CD4-positive, alpha-beta T cell treated with Interleukin-12 subunit alpha and Interleukin-12 subunit beta, for 1 hour (primary cell): ENCODE results near the gene TCL1A.

Source experiments
- DNase-seq: peaks from one replicate; pipeline ENCODE4 v3.0.0-alpha.2; 2020

The TCL1A gene

DNA sequence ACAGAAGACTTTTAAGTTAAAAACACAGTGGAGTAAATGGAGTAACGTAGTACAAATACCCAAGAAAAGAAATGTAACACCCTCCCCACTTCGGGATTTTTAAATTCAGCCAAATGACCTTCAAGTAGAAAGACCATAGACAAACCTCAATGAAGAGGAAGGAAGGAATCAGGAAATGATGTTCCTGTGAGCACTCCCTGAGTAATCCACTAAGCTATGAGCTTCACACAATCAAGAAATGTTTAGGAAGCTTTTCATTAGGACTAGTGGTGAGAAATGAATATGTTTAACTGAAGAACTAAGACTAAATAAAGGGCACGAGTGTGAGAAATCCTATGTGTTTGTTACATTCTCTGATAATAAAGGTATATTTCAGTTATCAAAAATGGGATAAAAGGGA is 10.1 kb downstream of the TCL1A start:
- DNase-seq, result no peak

DNA sequence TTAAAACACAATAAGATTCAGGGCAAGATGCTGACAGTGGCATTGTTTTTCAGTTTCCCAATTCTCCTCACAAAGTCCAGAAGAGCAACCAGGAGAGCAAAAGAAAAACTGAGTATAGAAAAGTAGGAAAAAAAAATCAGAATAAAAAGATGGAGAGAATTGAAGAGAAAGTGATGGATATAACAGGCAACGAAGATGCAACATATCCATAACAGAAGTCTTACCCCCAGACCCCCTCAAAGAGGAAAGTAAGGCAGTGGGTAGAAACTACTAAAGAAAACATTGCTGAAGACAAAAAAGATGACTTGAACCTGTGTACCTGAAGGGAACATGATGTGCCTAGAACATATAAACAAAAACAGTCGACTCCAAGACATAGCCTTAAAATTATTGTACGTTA is 10.6 kb downstream of the TCL1A start:
- no peak for DNase-seq

DNA sequence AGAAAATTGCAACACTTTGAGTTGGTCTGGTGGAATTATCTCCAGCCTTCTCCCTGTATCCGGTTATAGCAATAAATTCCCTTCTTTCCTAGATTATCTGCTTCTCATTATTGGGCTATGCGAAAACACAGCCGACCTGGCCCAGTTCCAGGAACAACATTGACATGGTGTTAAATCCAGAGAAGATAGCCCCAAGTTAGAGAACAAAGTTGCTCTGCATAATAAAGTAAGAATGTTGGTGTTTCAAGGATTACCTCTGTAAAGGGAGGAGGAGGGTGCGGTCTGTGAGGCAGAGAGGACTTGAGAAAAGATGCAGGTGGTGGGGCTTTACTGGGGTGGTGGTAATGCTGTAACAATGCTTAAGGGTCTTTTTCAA is 12.1 kb downstream of the TCL1A start:
- no peak for DNase-seq

DNA sequence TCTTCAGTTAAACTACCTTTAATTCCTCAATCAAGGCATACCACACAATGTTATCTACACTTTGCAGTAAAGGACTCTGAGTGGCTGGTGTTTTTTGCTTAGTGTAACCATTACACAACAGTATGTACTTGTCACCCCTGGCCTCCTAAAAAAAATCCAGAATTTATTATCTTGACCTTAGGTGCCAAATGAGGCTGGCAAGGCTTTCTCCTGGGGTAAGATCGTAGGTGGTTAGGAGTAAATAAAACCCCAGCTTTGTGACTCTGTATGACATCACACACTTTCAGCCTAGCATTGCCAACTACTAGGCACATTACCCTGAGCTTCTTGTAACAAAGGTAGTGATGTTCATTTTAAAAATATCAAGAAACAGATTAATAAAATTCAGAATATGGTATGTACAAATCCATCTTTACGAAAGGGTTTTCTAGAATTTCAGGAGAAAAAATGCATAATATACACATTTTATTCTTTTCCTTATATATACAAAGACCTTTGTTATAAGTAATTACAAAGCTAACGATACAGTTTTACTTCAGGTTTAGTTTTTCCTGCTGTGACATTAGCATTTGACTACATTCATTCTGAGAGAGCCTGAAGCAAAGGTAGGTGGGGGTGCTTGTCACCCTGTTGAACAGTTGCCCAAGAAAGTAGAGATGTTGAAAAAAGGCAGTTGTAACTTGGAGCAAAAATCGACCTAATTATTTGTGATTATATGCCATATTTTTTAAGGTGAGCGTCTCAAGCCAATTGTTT is 13.5 kb downstream of the TCL1A start:
- DNase-seq, result no peak

DNA sequence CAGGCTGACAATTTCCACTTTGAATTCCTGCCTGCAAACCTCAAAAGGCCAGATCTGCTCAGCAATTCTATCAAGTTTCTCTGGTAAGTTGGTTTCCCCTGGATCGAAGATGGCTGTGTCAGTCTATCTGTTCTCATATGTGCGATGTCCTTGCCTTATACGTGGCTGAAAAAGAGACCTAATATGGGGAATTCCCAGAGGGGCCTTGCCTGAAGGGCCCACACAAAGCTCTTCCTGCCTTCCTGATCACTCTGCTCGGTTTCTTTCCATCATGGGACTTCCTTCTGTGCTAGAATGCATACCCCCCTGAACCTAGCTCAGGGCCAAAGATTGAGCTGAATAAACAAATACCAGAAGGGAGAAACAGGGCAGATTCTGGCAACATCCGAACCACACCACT is 14.5 kb downstream of the TCL1A start:
- no peak for DNase-seq

DNA sequence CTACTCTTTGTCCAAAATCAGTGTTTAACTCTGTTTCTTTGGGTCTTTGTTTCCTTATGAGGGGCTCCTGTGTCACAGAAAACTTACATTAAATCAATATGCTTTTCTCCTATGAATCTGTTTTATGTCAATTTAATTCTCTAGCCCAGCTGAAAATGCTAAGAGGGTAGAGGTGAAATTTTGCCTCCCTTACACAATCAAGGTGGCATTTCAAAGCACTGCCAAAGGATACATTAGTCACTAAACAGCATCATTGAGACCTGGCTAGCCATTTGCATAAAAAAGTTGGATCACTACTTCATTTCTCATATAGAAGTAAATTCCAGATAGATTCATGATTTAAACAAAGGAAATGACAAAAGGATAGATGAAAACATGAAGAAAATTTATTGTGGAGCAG is 15.6 kb downstream of the TCL1A start:
- DNase-seq, result no peak

DNA sequence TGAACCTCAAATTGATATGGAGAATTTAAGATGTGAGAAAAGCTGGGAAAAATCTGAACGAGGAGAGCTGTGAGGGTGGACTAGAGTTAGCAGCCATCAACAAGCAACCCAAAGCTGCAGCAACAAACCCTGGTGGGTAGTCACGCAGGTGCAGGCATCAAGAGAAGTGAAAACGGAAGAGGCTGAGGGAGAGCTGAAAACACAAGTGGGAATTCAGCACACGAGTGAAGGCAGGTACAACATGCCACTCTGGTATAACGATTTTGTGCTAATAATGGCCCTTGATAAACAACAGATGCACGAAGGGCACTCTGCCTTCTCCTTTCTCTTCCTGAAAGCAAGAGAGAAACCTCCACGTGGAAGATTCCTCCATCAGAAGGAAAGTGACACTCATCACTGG is 16.2 kb downstream of the TCL1A start:
- DNase-seq, result no peak

DNA sequence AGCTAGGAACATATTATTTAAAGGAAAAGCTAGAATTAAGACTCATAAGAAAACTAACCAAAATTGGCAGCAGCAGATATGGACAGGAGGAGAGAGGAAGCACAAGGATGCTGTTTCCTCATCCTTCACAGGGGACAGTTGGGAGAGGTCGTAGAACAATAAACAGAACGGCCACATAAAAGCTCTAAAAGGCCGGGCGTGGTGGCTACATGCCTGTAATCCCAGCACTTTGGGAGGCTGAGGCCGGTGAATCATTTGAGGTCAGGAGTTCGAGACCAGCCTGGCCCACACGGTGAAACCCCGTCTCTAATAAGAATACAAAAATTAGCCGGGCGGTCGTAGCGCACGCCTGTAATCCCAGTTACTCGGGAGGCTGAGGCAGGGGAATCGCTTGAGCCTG is 17.2 kb downstream of the TCL1A start:
- DNase-seq, result no peak

DNA sequence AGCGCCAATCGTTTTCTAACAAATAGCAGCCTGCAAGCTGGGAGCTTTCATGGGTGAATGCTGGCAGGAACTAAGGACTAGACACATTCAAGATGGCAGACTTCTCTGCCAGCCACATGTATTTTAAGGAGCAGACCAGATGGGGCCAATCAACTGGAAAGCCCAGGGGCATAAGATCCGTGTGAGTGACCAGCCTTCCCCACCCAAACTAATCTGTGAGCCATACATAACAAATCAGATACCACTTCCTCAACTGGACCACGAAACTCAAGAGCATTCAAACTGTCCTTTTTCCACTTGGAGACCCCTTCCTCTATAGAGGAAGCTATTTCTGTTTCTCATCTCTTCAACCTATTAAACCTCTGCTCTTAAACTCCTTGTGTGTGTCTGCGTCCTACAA is 18.0 kb downstream of the TCL1A start:
- no peak for DNase-seq

DNA sequence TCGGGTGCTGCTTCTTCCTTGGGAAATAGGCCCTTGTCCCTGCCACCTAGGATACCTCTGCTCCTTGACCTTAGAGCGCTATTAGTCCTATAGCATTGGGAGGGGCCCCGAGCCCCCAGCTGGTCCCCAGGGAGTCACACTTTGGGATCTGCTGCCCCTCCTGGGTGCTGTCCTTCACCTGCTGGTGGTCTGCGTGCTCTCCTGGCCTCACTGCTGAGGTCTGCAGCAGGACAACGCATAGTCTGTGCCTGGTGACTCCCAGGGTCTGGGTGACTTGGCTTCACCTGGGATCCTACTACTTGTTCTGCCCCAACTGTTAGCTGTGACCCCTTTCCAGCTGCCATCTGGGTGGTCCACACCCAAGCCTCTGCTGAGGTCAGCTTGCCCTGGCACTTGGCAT is 18.9 kb downstream of the TCL1A start:
- no peak for DNase-seq

DNA sequence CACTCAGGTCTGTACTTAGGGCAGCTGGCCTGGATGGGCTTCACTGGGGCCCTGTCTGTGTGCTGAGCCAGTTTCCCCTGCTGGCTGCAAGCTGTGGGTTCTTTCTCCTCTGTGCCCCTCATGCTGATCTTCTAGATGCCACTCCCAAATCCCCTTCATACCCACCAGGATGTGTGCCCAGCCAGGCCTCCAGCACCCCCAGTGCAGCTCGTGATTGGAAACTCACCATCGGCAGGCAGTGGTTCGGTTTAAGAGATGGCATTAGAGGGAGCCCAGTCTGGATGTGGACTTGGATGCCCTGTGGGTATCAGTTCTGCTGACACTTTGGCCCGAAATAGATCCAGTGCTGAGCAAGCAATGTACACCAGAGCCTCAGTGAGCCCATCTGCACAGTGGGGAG is 21.8 kb downstream of the TCL1A start:
- DNase-seq, result no peak

DNA sequence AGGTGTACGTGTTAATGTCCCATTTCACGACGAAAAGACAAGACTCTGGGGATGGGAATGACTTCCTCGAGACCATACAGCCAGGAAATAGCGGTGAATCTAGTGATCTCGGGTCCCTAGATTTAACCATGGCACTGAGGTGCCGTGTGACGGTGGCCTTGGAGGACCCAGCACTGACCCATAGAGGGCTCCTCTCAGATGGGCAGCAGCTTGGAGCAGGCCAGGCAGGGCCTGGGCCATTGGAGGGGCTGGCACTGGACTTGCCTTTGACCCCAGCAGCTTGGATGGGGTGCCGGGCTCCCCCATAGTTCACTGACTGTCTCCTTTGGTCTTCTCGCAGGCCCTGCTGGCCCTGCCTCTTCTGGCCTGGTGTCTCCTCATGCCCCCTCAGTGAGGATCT is 22.3 kb downstream of the TCL1A start:
- DNase-seq, result no peak

DNA sequence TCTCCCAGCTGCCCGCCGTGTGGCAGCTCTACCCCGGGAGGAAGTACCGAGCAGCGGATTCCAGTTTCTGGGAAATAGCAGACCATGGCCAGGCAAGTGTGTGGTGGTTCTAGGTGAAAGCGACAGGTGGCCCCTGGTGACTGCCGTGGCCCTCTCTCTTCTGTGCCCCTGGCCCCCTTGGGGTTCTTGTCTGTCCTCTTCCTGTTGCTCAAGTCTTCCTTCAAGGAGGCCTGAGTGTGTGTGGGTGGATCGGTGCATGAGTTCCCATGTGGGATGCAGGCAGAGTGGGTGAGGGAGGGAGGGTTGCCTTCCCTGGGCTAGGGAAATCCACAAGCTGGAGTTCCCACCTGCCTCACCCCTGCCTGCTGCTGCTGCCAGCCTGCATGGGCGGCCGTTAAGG is 23.1 kb downstream of the TCL1A start:
- DNase-seq, result no peak

DNA sequence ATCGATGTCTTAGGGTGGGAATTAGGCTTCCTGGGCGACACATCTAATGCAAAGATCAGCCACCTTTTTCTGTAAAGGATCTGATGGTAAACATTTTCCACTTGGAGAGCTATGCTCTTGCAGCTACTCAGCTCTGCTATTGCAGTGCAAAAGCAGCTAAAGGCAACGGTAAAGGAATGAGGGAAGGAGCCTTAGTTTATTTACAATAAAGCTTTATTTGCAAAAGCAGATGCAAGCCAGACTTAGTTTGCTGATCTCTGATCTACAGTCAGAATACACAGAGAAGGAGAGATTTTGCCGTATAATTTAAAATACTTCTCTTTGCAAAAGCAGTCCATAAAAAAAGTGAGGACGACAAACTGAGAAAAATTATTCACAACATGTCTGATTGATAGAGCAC is 24.5 kb downstream of the TCL1A start:
- DNase-seq, result no peak

DNA sequence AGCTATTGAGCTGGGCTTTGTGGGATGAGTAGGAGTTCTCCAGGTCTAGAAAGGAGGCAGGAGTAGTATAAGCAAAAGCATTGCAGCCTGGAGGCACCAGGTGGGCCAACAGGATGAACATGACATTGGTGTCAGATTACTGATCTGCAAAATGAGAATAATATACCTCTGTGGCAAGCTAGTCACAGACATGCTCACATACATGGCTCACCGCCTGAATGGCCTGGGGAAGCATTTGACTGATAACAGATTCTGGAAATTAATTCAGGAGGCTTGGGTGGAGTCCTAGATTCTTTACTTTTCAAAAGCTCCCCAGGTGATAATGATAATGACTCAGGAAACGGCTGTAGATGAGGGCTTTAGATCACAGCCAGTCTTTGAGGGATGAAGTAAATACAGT is 27.0 kb downstream of the TCL1A start:
- DNase-seq, result no peak

DNA sequence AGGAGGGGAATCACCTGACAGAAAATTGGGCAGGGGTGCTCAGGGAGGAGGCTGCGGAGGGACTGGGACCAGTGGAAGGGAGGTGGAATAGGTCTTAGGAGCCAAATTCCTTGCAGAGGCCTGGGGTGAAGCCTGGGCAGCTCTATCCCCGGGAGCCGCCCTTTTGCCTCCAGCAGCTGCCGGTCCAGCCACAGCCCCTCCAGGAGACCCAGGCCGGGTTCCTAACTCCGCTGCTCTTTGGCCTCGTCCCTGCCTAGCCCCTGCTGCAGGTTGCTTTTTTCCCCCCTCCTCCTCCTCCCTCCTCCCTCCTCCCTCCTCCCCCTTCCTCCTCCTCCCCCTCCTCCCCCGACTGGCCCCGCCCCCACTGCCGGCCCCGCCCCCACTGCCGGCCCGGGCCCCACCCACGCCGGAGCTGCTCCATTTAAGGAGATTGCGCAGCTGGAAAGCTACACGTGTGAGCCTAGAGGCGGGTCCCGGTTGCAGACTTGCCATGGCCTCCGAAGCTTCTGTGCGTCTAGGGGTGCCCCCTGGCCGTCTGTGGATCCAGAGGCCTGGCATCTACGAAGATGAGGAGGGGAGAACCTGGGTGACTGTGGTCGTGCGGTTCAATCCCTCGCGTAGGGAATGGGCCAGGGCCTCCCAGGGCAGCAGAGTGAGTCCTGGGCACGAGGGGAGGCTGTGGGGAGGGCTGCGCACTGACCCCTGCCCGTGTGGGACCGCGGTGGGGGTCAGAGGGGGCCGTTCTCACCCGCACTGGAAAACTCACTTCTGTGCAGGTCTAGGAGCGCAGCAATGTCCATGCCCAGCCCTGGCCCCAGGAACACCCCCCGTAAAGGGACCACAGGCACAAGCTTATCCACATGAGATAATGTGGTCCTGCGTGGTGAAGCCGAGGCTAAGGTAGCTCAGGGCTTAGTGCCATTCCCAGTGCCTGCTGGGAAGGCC is 27.7 kb downstream of the TCL1A start, which contains the start of gene TCL1B:
Gene TCL1B, plus strand, starts transcription at position 449 of the 945 bp plus-strand sequence. Its CDS starts 42 bp downstream, at position 491.
- DNase-seq, result no peak

DNA sequence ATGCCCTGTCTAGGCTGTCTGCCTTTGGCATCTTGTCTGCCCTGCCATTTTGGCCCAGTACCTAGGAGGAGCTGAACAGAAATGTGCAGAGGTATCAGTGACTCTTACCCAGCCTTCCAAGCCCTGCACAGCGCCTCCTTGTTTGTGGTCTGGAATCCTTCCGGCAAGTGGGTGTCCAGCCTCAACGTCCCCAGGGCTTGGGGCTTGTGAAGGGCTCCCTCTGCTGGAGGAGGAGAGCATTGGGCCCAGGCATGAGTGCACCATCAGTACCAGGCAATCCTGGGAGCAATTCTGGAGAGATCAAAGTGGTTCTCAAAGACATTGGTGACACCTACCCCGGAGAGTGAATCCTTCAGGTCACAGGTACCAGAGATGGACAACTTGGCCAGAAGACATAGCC is 30.1 kb downstream of the TCL1A start:
- DNase-seq, result peak; percentile 23

DNA sequence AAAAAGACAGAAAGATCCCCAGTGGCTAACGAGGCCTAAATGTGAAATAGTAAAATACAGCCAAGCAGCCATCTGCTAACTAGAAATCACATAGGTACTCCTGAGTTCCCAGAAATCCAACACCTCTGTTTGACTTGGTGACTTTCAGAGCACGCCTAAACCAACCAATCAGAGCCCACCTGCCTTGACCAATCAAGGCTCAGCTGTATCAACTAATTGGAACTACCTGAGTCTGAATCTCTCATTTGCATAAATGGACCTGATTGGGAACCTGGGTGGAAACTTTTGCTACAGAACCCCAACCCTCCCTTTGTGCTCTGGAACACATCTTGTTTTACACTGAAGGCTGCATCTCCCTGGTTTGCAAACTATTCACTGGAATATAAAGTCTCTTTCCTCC is 32.8 kb downstream of the TCL1A start:
- no peak for DNase-seq

DNA sequence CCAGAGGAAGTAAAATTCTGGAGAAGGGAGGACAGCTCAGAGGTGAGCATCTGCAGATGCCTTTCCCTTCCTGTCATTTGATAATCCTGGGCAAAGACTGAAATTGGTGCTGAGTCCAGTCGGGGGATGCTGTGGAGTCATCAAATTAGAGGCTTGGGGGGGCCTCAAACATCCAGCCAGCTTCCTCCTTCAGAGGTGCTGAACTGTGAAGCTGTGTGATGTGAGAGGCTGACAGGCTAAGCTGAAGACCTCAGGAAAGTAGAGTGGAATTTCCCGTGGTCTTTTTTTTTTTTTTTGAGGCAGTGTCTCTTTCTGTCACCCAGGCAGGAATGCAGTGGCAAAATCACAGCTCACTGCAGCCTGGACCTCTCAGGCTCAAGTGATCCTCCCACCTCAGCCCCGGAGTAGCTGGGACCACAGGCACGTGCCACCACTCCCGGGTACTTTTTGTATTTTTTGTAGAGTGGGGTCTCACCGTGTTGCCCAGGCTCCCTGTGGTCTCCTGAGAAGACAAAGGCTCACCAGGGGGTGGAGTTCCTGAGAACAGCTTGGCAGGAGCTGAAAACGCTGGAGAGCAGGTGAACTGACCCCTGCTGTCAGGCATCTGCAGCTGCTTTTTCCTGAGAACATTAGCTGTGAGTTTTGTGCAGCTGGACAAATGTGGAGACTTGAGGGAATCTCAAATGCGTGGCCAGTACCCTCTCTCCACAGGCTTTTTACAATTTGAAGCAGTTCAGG is 33.8 kb downstream of the TCL1A start:
- no peak for DNase-seq

DNA sequence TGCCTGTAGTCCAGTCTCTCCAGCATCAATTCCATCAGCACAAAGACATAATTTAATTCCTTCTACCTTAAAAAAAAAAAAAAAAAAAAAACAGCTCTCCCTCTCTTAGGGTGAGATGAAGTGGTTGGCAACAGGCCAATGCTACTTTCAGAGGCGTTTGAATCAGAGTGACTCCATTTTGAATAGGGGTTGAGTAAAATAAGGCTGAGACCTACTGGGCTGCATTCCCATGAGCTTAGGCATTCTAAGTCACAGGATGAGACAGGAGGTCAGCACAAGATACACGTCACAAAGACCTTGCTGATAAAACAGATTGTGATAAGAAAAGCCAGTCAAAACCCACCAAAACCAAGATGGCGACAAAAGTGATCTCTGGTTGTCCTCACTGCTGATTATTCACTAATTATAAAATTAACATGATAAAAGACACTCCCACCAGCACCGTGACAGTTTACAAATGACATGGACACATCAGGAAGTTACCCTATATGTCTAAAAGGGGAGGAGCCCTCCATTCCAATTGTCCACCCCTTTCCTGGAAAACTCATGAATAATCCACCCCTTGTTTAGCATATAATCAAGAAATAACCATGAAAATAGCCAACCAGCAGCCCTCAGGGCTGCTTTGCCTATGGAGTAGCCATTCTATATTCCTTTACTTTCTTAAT is 34.6 kb downstream of the TCL1A start:
- DNase-seq, result no peak

DNA sequence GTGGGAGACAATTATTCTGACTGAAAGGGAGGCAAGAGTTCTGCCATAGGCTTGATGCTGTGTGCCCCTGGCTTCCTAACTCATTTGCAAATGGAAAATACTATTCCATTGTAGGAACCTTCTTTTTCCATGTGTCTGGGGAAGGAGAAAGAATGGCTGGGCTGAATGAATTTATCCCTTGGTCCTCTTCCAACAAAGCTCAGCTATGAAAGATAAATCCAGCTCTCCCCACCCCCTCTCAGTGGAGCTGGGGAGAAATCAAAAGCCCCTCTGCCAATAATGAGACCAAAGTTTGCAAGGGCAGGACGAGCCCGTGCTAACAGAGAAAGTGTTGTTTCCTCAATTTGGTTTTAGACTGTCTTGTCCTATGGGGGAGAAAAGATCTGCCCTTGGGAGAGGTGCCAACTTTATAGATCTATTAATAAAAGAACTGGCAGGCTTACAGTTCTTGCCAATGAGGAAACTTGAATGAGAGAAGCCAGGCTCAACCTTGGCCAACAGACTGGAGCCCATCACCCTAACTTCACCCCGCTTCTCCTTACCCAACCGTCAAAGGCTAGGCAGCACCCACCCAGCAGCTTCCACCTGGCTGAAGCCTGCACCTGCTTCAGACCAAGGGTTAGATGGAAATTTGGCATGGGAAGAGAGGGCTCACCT is 36.6 kb downstream of the TCL1A start:
- no peak for DNase-seq

DNA sequence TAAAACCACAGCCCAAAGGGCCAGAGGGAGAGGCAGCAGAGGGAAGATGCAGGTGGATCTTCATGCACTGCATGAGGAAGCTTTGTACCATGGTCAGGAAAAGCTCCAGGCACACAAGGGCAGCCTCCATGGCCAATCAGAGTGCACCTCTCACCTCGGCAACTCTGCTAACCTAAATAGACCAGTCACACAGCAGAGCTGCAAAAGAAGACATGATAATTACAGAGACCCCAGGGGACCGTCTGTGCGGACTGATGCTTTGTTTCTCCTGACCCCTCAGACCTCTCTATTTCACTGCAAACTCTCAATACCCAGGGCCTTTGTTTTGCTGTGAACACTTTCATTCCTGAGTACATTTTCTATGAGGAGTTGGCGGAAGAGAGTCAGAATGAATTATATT is 38.4 kb downstream of the TCL1A start:
- DNase-seq, result no peak
